BLaER1 (cell line): ENCODE results near the gene ZEB2.

Experiments used
- H3K27ac ChIP-seq: shearing (Covaris generic); formaldehyde crosslinking; 2 replicates; pipeline ENCODE4 v1.8.1; 2022
- H3K27me3 ChIP-seq: shearing (Covaris generic); formaldehyde crosslinking; 2 replicates; pipeline ENCODE4 v1.8.1; 2022
- H3K36me3 ChIP-seq: shearing (Covaris generic); formaldehyde crosslinking; 2 replicates; pipeline ENCODE4 v1.8.1; 2022
- H3K4me1 ChIP-seq: shearing (Covaris generic); formaldehyde crosslinking; 2 replicates; pipeline ENCODE4 v1.8.1; 2022
- H3K4me2 ChIP-seq: shearing (Covaris generic); formaldehyde crosslinking; 2 replicates; pipeline ENCODE4 v1.8.1; 2022
- H3K4me3 ChIP-seq: shearing (Covaris generic); formaldehyde crosslinking; 2 replicates; pipeline ENCODE4 v1.8.1; 2022
- H3K9ac ChIP-seq: shearing (Covaris generic); formaldehyde crosslinking; 2 replicates; pipeline ENCODE4 v1.8.1; 2022
- H3K9me3 ChIP-seq: shearing (Covaris generic); formaldehyde crosslinking; 2 replicates; pipeline ENCODE4 v1.8.1; 2022
- H4K20me1 ChIP-seq: shearing (Covaris generic); formaldehyde crosslinking; 2 replicates; pipeline ENCODE4 v1.8.1; 2022
- Cebpa-rat ChIP-seq: shearing (Covaris generic); IDR thresholded peaks from 2 replicates; pipeline ENCODE4 v1.8.1; 2022

ZEB2 gene

DNA sequence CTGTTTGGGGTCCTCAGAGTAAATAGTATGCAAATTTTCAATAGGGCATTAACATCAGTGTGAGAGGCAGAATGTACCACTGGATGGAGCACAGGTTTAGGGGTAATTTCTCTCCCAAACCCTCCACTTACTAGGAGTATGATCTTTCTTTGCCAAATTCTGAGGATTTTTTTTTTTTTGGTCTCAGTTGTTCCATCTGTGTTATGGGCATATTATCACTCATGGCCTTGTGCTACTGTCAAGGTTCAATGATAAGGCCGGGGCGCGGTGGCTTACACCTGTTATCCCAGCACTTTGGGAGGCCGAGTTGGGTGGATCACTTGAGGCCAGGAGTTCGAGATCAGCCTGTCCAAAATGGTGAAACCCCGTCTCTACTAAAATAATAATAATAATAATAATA lies 30.2 kb upstream of the ZEB2 start:
- Histone ChIP-seq H4K20me1 (no peaks in the 10 kb centered on the region), H3K9ac (no peak overlapping the region), H3K36me3 (no peaks in the 10 kb centered on the region), H3K27ac (no peak overlapping the region), H3K27me3 (no peaks in the 10 kb centered on the region), H3K4me3 (no peak overlapping the region), H3K4me2 (no peak overlapping the region), H3K9me3 (peaks cover 13% of the 10 kb centered on the region), H3K4me1 (peaks cover 45% of the 10 kb centered on the region)
- no peak for TF ChIP-seq Cebpa-rat

DNA sequence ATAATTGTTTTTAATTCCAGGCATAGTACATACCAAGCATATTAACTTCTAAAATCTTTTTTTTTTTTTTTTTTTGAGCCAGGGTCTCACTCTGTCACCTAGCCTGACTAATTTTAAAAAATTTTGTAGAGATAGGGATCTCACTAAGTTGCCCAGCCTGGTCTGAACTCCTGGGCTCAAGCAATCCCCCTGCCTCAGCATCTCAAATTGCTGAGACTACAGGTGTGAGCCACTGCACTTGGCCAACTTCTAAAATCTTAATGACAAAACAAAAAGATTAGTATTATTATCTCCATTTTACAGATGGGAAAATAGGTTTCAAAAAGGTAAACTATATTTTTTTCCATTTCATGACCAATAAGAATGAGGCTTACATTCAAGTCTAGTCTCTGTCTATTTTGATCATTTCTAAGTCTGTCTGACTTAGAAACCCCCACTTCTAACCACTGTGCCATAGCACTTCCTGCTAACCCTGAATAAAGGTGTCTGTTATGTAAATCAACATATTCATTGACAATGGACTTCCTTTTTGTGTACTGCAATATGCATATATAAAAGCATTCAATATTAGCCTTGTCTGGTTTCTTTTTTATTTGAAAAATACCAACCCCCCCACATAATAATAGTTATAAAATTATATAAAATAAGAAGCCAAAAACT lies 28.7 kb upstream of the ZEB2 start:
- H3K36me3 ChIP-seq = no peaks in the 10 kb centered on the region
- H4K20me1 ChIP-seq = no peaks in the 10 kb centered on the region
- no peaks in the 10 kb centered on the region for H3K27me3 ChIP-seq
- H3K27ac ChIP-seq = peak overlapping the region; percentile 79
- peaks cover 13% of the 10 kb centered on the region for H3K9me3 ChIP-seq
- peak overlapping the region; percentile 79 for H3K4me2 ChIP-seq
- H3K4me3 ChIP-seq = peak overlapping the region; percentile 58
- TF ChIP-seq Cebpa-rat = no peak
- H3K4me1 ChIP-seq = peaks cover 45% of the 10 kb centered on the region
- no peak overlapping the region for H3K9ac ChIP-seq

DNA sequence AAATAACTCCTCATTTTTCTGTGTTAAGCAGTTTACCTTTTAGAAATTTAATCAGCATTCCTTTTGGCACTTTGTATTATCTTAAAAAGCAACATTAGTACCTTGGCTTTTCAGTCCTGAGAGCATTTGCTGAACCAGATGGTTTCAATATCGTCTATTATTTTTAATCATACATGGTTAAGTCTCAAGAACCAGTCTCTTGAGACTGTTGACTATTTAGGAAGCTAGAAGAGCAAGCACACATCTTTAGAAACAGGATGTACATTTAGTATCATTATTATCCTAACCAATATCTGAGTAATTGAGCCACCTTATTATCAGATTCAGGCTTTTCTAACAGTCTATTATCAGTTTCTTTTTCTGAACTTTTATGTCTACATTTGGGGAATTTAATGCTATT lies 28.2 kb upstream of the ZEB2 start:
- Histone ChIP-seq H3K4me3 (peak overlapping the region; percentile 58), H3K4me2 (peak overlapping the region; percentile 79), H3K27ac (peak overlapping the region; percentile 79), H3K27me3 (no peaks in the 10 kb centered on the region), H3K4me1 (peaks cover 45% of the 10 kb centered on the region), H3K36me3 (no peaks in the 10 kb centered on the region), H4K20me1 (no peaks in the 10 kb centered on the region), H3K9ac (peak overlapping the region; percentile 70; the same call in 1 of the 2 replicates), H3K9me3 (peaks cover 13% of the 10 kb centered on the region)
- no peak for TF ChIP-seq Cebpa-rat

DNA sequence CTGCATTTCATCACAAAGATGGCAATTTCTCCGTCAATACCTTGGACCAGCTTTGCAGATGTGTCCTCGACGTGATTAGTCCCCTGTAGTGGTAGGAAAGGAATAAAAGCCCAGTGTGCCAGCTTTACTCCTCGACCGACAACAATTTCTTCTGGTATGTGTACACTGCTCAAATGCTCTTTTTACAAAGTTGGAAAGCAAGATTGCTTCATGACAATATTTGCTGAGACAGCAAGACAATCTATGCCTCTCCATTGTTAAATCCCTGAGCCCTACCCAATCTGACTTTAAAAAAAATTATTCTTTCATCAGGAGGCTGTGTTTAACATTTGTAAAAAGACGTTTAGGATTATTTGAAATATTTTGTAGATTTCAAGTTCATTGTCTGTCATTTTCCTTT lies 27.6 kb upstream of the ZEB2 start:
- Histone ChIP-seq H3K4me1 (peaks cover 45% of the 10 kb centered on the region), H3K4me3 (peak overlapping the region; percentile 58), H3K36me3 (no peaks in the 10 kb centered on the region), H3K4me2 (peak overlapping the region; percentile 79), H3K9me3 (peaks cover 13% of the 10 kb centered on the region), H3K9ac (peak overlapping the region; percentile 70), H3K27me3 (no peaks in the 10 kb centered on the region), H4K20me1 (no peaks in the 10 kb centered on the region), H3K27ac (peak overlapping the region; percentile 79)
- no peak for TF ChIP-seq Cebpa-rat

DNA sequence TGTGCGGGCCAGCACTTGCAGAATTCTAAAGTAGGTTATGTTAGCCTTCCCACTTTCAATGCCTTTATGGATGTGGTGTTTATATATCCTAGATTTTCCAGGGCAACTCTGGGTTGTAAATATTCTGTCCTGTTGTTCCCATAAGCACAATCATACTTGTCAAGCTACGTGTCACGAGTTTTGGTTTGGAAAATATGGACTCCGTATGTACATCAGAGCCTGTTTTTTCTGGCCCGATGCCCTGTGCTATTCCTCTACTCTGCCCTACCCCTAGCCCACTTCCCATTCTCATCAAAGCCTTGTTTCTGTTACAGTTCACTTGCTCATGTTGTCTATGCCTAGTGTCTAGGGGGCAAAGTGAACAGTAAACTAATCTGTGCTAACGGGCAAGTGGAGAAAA lies 27.0 kb upstream of the ZEB2 start:
- no peak for TF ChIP-seq Cebpa-rat
- Histone ChIP-seq H3K9me3 (peaks cover 13% of the 10 kb centered on the region), H3K27me3 (no peaks in the 10 kb centered on the region), H3K4me2 (peak overlapping the region; percentile 79), H3K9ac (peak overlapping the region; percentile 70), H3K4me1 (peaks cover 49% of the 10 kb centered on the region), H3K36me3 (no peaks in the 10 kb centered on the region), H3K27ac (peak overlapping the region; percentile 79), H4K20me1 (no peaks in the 10 kb centered on the region), H3K4me3 (peak overlapping the region; percentile 58)

DNA sequence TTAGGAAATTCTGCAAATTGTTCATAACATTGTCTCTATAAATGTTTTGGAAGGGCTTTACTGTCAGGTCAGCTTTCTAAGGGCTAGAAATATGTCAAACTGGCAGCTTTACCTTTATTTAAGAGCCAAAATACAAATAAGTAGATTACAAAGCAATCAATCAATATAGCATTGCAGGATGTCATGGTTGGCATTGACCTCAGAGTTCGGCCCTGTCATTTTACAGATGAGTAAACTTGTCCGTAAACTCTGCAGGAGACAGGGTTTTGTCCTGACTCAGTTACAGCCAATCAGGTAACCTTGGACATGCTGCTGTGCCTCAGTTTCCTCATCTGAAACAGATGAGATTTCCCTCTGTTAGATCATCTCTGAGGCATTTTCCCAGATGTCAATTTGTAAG lies 25.9 kb upstream of the ZEB2 start:
- Histone ChIP-seq H3K36me3 (no peaks in the 10 kb centered on the region), H3K9ac (no peak overlapping the region), H3K4me3 (no peak overlapping the region), H3K4me2 (peak overlapping the region; percentile 79), H3K27ac (no peak overlapping the region), H3K4me1 (peaks cover 61% of the 10 kb centered on the region), H3K27me3 (no peaks in the 10 kb centered on the region), H3K9me3 (peaks cover 5% of the 10 kb centered on the region; the same call in 1 of the 2 replicates), H4K20me1 (no peaks in the 10 kb centered on the region)
- no peak for TF ChIP-seq Cebpa-rat

DNA sequence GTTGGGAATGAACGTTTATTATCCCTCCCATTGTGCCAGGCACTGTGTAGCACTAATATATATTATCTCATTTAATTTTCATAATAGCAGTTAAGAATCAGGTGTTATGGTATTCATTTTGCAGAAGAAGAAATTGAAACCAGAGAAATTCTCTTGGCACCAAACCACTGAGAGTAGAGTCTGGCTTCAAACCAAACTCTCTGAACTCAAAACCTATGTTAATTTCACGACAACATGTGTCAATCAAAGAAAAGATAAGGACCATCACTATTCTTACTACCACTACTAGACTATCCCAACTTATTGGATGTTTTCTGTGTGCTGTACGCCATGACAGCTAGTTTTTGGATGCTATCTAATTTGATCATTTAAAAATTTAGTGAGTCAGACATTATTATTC lies 24.1 kb upstream of the ZEB2 start:
- H3K4me2 ChIP-seq = no peak overlapping the region
- no peaks in the 10 kb centered on the region for H3K27me3 ChIP-seq
- H3K36me3 ChIP-seq = no peaks in the 10 kb centered on the region
- no peak overlapping the region for H3K9ac ChIP-seq
- peaks cover 57% of the 10 kb centered on the region for H3K4me1 ChIP-seq
- no peak overlapping the region for H3K27ac ChIP-seq
- H3K4me3 ChIP-seq = no peak overlapping the region
- TF ChIP-seq Cebpa-rat = no peak
- H4K20me1 ChIP-seq = no peaks in the 10 kb centered on the region
- H3K9me3 ChIP-seq = no peaks in the 10 kb centered on the region

DNA sequence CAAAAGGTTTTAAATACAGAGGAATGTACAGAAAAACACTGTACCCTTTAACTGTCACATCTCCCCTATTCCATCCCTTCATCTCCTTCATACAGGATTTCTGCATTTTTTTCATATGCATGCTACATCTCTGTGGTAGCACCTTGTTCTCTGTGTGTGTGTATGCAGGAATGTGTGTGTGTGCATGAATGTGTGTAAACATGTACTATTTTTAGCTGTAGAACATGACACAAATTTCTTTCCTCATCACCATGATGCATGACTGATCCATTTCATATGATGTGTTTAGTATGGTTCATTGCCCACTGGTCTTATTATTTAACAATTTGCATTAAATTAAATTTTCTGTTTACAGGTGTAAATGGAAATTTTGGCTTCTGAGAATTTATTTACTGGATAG lies 21.5 kb upstream of the ZEB2 start:
- no peaks in the 10 kb centered on the region for H3K36me3 ChIP-seq
- H3K4me3 ChIP-seq = no peak overlapping the region
- no peak for TF ChIP-seq Cebpa-rat
- H4K20me1 ChIP-seq = no peaks in the 10 kb centered on the region
- H3K4me2 ChIP-seq = peak overlapping the region; percentile 66
- no peaks in the 10 kb centered on the region for H3K9me3 ChIP-seq
- no peak overlapping the region for H3K9ac ChIP-seq
- peaks cover 31% of the 10 kb centered on the region for H3K4me1 ChIP-seq
- H3K27me3 ChIP-seq = no peaks in the 10 kb centered on the region
- H3K27ac ChIP-seq = no peak overlapping the region

DNA sequence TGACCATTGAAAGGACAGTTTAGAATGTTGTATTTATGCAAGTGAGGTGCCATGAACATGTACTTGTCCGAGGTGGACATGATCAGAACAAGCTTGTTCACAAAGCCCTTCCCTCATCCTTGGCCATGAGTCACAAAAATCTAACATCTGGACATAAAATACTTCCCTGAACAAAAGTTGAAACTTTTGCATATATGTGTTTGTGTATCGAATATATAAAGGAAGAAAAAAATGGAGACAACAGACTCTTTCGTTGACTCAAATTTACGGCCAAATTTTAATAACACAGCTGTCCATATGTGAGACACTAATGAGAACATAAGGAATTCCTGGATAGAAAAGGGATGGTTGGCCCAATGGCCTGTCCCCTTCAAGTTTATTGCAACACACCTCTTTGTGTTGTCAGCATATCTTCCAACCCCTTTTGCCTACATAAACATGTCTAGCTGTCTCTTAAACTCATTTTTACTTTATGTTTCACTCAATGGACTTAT lies 19.4 kb upstream of the ZEB2 start:
- no peaks in the 10 kb centered on the region for H3K27me3 ChIP-seq
- H4K20me1 ChIP-seq = no peaks in the 10 kb centered on the region
- H3K4me3 ChIP-seq = no peak overlapping the region
- H3K4me2 ChIP-seq = no peak overlapping the region
- no peaks in the 10 kb centered on the region for H3K36me3 ChIP-seq
- no peak for TF ChIP-seq Cebpa-rat
- peaks cover 19% of the 10 kb centered on the region for H3K4me1 ChIP-seq
- H3K9ac ChIP-seq = no peak overlapping the region
- H3K9me3 ChIP-seq = no peaks in the 10 kb centered on the region
- H3K27ac ChIP-seq = no peak overlapping the region

DNA sequence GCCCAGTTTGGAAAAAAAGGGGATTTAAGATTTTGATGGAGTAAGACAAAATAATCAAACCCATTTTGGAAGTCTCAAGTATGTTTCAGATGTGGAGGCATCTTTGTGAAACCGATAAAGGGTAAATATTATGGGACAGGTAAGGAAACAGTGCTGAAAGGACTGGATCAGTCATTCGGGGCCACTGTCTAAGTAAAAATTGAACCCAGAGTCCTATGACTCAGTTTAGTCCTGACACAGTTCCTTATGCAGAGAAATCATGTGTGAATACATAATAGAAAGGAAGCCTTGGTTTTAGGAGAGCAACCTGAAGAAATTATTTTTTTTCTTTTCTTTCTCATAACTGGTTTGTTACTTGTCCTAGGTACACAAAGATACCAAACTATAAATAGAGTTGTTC lies 15.4 kb upstream of the ZEB2 start:
- H3K9me3 ChIP-seq = peaks cover 5% of the 10 kb centered on the region; the same call in 1 of the 2 replicates
- no peak overlapping the region for H3K27ac ChIP-seq
- no peak overlapping the region for H3K4me2 ChIP-seq
- H3K27me3 ChIP-seq = no peaks in the 10 kb centered on the region
- no peak overlapping the region for H3K4me3 ChIP-seq
- H4K20me1 ChIP-seq = no peaks in the 10 kb centered on the region
- H3K36me3 ChIP-seq = no peaks in the 10 kb centered on the region
- no peak overlapping the region for H3K9ac ChIP-seq
- TF ChIP-seq Cebpa-rat = no peak
- H3K4me1 ChIP-seq = no peaks in the 10 kb centered on the region
